SH-SY5Y (cell line): Measurements from ENCODE around the gene TRIM29.

Source experiments
- GATA2 ChIP-seq: IDR thresholded peaks from 2 replicates; pipeline ENCODE4 v1.6.1; 2011; ENCODE audit warnings: mild to moderate bottlenecking, low read depth, low read length
- GATA3 ChIP-seq: IDR thresholded peaks from 2 replicates; pipeline ENCODE4 v1.6.1; 2011; ENCODE audit warnings: low read depth, mild to moderate bottlenecking, low read length, moderate library complexity

DNA sequence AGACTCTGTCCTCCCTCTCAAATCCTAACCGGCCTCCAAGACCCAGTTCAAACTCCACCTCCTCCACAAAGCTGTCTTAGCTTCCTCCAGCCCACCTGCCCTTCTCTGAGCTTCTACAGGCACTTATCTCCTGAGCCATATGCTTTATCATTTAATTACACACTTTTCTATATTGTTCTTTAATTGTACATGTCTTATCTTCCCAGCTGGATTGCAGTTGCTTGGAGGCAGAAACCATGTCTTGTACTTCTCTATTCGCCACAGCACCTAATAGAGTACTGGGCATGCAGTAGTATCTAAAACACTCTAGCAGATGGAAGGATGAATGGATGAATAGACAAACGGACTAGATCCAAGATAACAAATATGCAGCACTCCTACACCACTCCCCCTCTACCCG lies 11.3 kb downstream of the TRIM29 start:
- TF ChIP-seq GATA2 (no peak; the same call in 1 of the 2 replicates), GATA3 (no peak)
